Measurements from ENCODE around the gene RPS6KA2.

Gene RPS6KA2

DNA sequence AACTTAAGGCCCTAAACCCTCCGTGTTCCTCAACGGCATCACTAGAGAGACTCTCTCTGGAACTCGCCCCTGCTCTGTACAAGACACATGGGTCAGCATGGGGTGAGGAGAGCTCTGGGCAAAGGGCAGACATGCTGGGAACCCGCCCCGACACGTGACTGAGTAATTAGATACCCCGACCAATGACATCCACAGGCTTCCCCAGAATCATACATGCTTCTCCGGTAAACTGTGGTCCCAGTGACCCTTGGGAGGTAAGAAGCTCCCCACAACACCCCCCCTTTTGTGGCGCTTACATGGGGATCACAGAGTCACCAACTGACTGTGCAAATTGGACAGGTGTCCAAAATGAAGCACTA is 31.7 kb upstream of the RPS6KA2 start:
- Histone ChIP-seq H3K27ac (no peak overlapping the region), H3K27me3 (ENCODE audit: insufficient read depth, low read depth, severe bottlenecking) (no peaks in the 10 kb centered on the region), H3K36me3 (no peaks in the 10 kb centered on the region), H3K9me3 (ENCODE audit: severe bottlenecking) (no peaks in the 10 kb centered on the region), H3K4me3 (ENCODE audit: low read depth, low read length) (no peak overlapping the region)
- DNase-seq: no peak
- TF ChIP-seq, protein P1, sequence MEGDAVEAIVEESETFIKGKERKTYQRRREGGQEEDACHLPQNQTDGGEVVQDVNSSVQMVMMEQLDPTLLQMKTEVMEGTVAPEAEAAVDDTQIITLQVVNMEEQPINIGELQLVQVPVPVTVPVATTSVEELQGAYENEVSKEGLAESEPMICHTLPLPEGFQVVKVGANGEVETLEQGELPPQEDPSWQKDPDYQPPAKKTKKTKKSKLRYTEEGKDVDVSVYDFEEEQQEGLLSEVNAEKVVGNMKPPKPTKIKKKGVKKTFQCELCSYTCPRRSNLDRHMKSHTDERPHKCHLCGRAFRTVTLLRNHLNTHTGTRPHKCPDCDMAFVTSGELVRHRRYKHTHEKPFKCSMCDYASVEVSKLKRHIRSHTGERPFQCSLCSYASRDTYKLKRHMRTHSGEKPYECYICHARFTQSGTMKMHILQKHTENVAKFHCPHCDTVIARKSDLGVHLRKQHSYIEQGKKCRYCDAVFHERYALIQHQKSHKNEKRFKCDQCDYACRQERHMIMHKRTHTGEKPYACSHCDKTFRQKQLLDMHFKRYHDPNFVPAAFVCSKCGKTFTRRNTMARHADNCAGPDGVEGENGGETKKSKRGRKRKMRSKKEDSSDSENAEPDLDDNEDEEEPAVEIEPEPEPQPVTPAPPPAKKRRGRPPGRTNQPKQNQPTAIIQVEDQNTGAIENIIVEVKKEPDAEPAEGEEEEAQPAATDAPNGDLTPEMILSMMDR (IDR thresholded peaks at IDR 0.05; ENCODE audit: low read depth, low read length): no peak

DNA sequence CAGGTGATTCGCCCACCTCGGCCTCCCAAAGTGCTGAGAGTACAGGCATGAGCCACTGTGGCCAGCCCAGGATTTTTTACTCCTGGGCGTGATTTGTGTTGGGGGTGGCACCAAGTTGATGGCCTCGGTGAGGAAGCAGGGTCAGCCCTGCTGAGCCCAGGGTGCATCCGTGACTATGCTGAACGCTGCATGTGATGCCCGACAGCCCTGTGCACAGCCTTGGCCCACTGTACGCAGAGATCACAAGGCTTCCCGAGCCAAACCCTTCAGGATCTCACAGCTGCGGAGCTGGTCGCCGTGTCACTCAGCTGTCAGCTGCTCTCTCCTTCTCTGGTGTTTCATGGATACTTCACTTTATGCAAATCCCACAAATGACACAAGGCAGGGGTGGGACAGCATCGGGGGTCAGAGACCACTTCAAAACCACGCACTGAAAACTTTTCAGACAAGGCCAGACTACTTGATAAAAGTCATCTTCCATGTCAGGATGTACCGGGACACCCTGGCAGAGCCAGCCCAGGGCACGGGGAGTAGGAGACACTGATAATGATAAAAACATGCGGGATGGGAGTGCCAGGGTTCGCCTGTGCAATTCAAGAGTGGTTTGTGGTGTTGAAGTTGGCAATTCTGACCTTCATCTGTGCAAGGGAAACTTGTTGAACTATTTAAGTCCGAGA is 31.2 kb upstream of the RPS6KA2 start:
- no peak for DNase-seq
- H3K4me3 ChIP-seq (ENCODE audit: low read depth, low read length): no peak overlapping the region
- no peak overlapping the region for H3K27ac ChIP-seq
- no peaks in the 10 kb centered on the region for H3K27me3 ChIP-seq (ENCODE audit: insufficient read depth, low read depth, severe bottlenecking)
- H3K9me3 ChIP-seq (ENCODE audit: severe bottlenecking): no peaks in the 10 kb centered on the region
- TF ChIP-seq, protein P1 (IDR thresholded peaks at IDR 0.05; ENCODE audit: low read depth, low read length): no peak
- no peaks in the 10 kb centered on the region for H3K36me3 ChIP-seq

DNA sequence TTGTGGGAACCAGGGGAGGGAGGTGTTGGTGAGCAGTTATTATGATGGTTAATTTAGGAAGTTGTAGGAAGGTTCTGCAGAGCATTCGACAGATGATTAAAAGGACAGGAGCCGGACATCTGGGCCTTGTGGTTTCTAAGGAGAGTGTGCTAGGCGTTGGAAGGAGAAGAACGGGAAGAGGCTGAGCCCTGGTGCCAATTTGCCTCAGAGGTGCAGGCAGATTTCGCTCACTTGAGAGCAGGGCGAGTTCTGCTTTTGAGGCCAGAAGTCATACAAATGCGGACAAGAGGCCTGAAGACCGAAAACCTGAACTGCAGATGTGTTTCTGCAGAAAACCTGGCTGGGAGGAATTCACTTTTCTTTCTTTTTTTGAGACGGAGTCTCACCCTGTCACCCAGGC is 30.5 kb upstream of the RPS6KA2 start:
- H3K27ac ChIP-seq: no peak overlapping the region
- H3K27me3 ChIP-seq (ENCODE audit: insufficient read depth, low read depth, severe bottlenecking): no peaks in the 10 kb centered on the region
- H3K4me3 ChIP-seq (ENCODE audit: low read depth, low read length): no peak overlapping the region
- DNase-seq: no peak
- H3K36me3 ChIP-seq: no peaks in the 10 kb centered on the region
- H3K9me3 ChIP-seq (ENCODE audit: severe bottlenecking): no peaks in the 10 kb centered on the region
- TF ChIP-seq, protein P1 (IDR thresholded peaks at IDR 0.05; ENCODE audit: low read depth, low read length): no peak

DNA sequence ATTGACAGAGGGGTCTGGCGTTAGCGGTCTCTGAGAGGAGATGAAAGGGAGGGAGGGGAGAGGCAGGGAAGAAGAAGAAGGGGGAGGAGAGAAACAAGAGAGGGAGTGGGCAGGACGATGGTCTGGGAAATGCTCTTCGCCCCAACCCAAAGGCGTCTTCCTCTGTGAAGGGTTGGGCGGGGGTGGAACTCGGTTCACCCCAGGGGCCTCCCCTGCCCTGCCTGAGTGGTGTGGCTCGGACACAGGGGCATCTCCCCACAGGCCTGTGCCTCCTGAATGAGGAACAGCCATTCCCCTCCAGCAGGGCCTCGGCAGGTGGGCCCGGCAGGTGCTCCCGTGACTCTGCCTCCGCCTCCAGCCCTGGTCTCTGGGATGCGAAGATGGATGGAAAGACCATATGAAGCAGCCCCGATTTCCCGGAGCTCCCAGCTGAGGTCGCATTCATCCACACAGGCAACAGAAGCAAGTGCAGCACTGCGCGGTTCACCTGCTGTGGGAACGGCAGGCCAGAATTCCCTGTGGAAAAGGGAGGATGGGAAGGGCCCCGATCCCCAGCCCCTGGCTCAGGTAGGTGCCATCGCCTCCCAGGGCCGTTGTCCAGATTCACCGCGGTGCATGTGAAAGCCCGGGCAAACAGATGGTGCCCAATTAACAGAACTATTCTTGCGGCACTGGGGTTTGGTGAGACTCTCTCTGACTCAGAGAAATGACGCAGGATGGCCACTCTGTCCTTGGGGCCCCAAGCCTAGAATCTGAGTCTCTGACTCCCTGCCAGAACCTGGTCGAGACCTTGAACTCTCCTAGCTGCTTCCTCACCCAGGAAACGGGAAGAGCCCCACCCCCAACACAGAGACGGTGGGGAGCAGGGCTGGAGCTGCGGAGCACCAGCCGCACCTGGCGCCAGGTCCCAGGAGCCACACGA is 29.4 kb upstream of the RPS6KA2 start:
- H3K27ac ChIP-seq: no peak overlapping the region
- TF ChIP-seq, protein P1 (IDR thresholded peaks at IDR 0.05; ENCODE audit: low read depth, low read length): no peak
- H3K9me3 ChIP-seq (ENCODE audit: severe bottlenecking): no peaks in the 10 kb centered on the region
- DNase-seq: no peak
- H3K36me3 ChIP-seq: no peaks in the 10 kb centered on the region
- no peaks in the 10 kb centered on the region for H3K27me3 ChIP-seq (ENCODE audit: insufficient read depth, low read depth, severe bottlenecking)
- H3K4me3 ChIP-seq (ENCODE audit: low read depth, low read length): no peak overlapping the region

DNA sequence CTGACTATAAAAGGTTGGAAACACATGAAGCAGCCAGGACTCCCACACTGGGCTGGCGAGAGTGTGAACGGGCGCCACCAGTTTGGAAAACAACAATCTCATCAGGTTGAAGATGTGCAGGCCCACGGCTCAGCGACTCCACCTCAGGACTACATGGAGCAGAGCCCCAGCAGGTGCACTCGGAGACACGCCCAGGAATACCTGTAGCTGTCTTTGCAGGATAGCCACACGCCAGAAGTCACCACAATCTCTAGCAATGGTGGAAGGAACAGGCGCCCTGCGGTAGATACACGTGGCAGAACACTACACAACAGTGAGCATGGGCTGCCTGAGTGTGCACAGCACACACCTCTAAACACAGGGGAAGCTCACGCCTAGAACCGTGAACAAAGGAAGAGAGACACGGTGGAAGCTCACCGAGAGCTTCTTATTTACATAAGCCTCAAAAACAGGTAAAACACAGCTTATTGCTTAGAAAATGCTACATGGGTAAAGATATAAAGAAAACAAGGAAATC is 28.7 kb upstream of the RPS6KA2 start:
- Histone ChIP-seq H3K36me3 (no peaks in the 10 kb centered on the region), H3K27me3 (ENCODE audit: insufficient read depth, low read depth, severe bottlenecking) (no peaks in the 10 kb centered on the region), H3K4me3 (ENCODE audit: low read depth, low read length) (no peak overlapping the region), H3K9me3 (ENCODE audit: severe bottlenecking) (no peaks in the 10 kb centered on the region), H3K27ac (no peak overlapping the region)
- TF ChIP-seq, protein P1 (IDR thresholded peaks at IDR 0.05; ENCODE audit: low read depth, low read length): no peak
- DNase-seq: no peak
